ENCODE data around the gene CXCL1.

GRCh38 chr4:73821325-73821724, 47.9 kb upstream of the CXCL1 start:
- no peak for TF ChIP-seq CTCF (IDR thresholded peaks at IDR 0.05)
- no peak for TF ChIP-seq EZH2 (IDR thresholded peaks at IDR 0.05; ENCODE audit: borderline replicate concordance, insufficient read depth, low read depth, low read length, poor library complexity, severe bottlenecking)
